ENCODE data around the gene MEN1. TPM values are rescaled to one million over a fixed set of nuclear protein-coding genes. Genes with fewer than 3 reads are reported as not detected.

The MEN1 gene
- total RNA-seq, 3 donors from 2014 or later, result 19.3 to 26.4 (median 21.9) TPM

DNA sequence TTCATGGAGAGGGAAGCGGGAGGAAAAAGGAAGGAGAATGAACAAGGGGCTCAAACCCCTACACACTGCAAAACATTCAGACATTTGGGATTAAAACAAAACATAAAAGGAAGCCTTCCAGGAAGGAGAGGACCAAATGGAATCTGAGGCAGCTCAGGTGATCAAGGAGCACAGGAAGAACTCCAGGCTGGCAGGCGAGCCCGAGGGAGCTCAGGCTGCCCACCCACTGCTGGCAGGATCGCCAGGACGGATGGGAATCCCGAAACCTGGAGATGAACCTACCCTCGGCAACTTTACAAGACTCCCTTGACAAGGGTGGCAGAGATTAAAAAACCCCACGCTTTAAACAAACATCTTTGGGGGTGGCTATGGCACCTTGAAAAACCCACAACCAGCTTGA lies 45.6 kb downstream of the MEN1 start:
- ATAC-seq (no peak), DNase-seq (no peak)
- H3K4me3 ChIP-seq, result no peak overlapping the region
- TF ChIP-seq, protein P1, sequence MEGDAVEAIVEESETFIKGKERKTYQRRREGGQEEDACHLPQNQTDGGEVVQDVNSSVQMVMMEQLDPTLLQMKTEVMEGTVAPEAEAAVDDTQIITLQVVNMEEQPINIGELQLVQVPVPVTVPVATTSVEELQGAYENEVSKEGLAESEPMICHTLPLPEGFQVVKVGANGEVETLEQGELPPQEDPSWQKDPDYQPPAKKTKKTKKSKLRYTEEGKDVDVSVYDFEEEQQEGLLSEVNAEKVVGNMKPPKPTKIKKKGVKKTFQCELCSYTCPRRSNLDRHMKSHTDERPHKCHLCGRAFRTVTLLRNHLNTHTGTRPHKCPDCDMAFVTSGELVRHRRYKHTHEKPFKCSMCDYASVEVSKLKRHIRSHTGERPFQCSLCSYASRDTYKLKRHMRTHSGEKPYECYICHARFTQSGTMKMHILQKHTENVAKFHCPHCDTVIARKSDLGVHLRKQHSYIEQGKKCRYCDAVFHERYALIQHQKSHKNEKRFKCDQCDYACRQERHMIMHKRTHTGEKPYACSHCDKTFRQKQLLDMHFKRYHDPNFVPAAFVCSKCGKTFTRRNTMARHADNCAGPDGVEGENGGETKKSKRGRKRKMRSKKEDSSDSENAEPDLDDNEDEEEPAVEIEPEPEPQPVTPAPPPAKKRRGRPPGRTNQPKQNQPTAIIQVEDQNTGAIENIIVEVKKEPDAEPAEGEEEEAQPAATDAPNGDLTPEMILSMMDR (IDR thresholded peaks at IDR 0.05), result no peak
- intact Hi-C loops (cut with DNase I, micrococcal nuclease), result no loop called here
- peaks cover 6% of the 10 kb centered on the region for H3K4me1 ChIP-seq (ENCODE audit: low read depth)
- peaks cover 39% of the 10 kb centered on the region for H3K36me3 ChIP-seq (ENCODE audit: low read depth)
- H3K9me3 ChIP-seq, result no peaks in the 10 kb centered on the region

DNA sequence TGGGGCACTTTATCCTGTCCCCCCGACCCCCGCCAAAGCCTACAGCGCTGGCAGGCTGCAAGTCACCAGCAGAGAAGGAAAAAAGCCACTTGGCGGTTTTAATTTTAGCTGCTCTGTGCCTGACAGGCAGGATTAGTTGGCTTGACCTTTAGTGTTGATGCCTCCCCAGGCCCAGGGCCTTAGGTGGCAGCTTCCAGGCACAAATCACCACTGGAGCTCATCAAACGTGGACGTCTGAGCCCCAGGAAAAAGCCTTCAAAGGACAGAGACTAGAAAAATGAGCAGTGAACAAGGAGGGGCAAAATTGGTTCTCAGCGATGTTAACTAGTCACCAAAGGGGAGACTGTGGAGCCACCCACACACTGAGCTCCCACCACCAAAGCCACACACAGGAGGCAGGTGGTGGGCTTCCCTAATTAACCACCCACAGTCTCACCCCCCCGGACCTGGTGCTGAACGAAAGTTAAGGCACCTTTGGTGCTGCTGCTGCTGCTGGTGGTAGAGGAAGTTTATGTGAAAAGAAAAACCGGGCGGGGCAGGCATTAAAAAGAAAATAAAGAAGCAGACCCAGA lies 46.2 kb downstream of the MEN1 start:
- no peaks in the 10 kb centered on the region for H3K9me3 ChIP-seq
- intact Hi-C loops (cut with DNase I, micrococcal nuclease), result no loop called here
- TF ChIP-seq, protein P1 (IDR thresholded peaks at IDR 0.05), result no peak
- no peak overlapping the region for H3K4me3 ChIP-seq
- peaks cover 32% of the 10 kb centered on the region for H3K36me3 ChIP-seq (ENCODE audit: low read depth)
- DNase-seq (peak in 2 of 3 donors; percentile 30 to 73), ATAC-seq (peak; percentile 33)
- peaks cover 6% of the 10 kb centered on the region for H3K4me1 ChIP-seq (ENCODE audit: low read depth)

DNA sequence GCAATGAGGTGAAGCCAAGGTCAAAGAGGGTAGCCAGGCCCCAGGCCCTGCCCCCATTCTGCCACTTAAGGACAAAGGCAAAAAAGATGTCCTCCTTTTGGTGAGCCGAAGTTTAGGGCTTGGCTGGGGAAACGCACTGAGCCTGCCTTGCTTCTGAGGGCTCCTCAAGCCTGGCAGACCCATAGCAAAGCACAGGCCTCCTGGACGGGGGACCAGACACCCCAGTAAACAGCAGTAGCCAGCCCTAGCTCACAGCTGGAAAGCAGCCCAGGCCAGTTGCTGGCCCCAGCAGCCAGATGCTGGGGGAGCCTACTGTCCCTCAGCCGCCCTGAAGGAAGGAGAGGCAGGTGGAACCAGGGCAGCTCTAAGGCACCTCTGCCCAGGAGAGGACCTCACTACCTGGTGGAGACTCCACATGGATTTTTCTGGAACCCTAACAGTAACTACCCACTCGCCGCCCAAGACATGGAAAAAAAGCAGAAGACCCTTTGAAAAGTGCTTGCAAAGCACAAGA lies 46.8 kb downstream of the MEN1 start:
- no peaks in the 10 kb centered on the region for H3K9me3 ChIP-seq
- DNase-seq, result peak in 1 of 3 donors; percentile 29
- TF ChIP-seq, protein P1 (IDR thresholded peaks at IDR 0.05), result no peak
- peaks cover 27% of the 10 kb centered on the region for H3K36me3 ChIP-seq (ENCODE audit: low read depth)
- intact Hi-C loops (cut with DNase I, micrococcal nuclease), result no loop called here
- H3K4me3 ChIP-seq, result no peak overlapping the region
- peaks cover 6% of the 10 kb centered on the region for H3K4me1 ChIP-seq (ENCODE audit: low read depth)
- no peak for ATAC-seq

DNA sequence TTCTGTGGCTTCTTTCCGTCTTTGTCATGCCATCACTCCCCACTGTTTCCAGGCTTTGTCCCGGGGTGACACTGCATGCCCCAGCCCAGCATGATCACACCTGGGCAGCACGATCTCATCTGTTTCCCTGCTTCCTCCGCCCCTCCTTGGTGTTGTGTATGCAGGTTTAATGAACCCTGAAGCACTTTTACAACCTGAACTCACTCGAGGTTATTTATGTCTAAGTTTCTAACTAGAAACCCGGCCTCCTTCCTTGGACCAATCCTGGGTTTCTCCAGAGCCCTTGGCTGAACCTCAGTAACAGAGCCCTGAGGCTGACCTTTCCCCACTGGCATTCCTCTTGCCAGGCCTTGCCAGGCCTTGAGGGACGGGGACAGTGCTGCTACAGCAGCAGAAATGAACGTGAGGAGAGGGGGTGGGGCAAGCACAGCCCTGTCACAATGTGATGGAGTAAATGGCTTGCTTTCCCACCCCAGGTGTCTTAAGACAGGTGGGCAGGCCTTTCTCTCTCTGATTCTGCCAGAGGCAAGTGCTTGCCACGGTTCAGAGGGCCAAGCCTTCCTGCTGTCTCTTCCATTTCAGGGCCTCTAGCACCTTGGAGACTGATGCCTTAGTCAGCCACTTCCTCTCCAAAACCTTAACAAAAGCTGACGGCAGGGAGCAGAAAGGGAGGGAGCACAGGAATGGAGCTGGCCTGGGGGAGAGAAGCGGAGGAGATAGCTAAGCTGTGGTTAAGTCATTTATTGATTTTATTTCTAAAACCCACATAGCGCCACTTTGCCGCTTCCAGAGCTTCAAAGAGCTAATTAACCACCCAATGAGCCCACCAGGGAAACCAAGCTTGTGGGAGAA lies 47.5 kb downstream of the MEN1 start:
- TF ChIP-seq, protein P1 (IDR thresholded peaks at IDR 0.05), result no peak
- intact Hi-C loops (cut with DNase I, micrococcal nuclease), result no loop called here
- Histone ChIP-seq H3K9me3 (no peaks in the 10 kb centered on the region), H3K4me3 (no peak overlapping the region), H3K4me1 (ENCODE audit: low read depth) (peaks cover 6% of the 10 kb centered on the region), H3K36me3 (ENCODE audit: low read depth) (peaks cover 20% of the 10 kb centered on the region)
- DNase-seq (no peak), ATAC-seq (peak; percentile 2)

DNA sequence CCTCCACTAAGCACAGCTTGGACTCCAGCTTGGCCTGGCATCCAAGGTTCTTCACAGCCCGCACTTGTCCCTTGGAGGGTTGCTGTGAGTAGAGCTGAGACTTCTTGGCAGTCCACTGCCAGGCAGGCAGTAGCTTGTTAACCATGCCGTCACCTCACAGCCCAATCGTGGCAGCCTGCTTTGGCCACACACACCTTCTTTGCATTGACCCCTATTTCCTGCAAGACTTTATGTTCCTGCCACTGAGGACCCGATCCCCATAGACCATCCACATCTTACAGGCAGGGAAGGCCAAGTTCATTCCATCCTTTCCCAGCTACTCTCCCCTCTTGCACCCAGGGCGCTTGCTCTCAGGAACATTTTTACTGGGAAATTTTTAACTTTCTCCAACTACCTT lies 48.1 kb downstream of the MEN1 start:
- H3K4me1 ChIP-seq (ENCODE audit: low read depth), result peaks cover 6% of the 10 kb centered on the region
- H3K4me3 ChIP-seq, result no peak overlapping the region
- peak; percentile 5 for ATAC-seq
- TF ChIP-seq, protein P1 (IDR thresholded peaks at IDR 0.05), result no peak
- no peaks in the 10 kb centered on the region for H3K9me3 ChIP-seq
- intact Hi-C loops (cut with DNase I, micrococcal nuclease), result no loop called here
- peaks cover 14% of the 10 kb centered on the region for H3K36me3 ChIP-seq (ENCODE audit: low read depth)
- DNase-seq, result no peak
